GM12878 (cell line): ENCODE measurements around the gene DCTN5. TPM values are rescaled to one million over a fixed set of nuclear protein-coding genes. Genes with fewer than 3 reads are reported as not detected.

Experiments used
- ATAC-seq: fragments of 200-7000 bp; cut with Tn5 transposase; 3 replicates; pipeline ENCODE4 v1.9.1; 2020; ENCODE audit warnings: mild to moderate bottlenecking, moderate library complexity
- BruUV-seq: library from RNA; stranded (reverse); fragments of 400-500 nt; replicated peaks from 2 replicates; lab custom pipeline; 2021; lab: Mats Ljungman, UMichigan
- CTCF ChIA-PET: fragments of 300-600 bp; sonication (Branson Sonifier 250); formaldehyde crosslinking; extraction: SDS; loops from one replicate; lab custom pipeline; 2021; ENCODE audit warnings: inconsistent platforms; lab: Yijun Ruan, JAX
- POLR2A ChIA-PET: fragments of 350-600 bp; formaldehyde crosslinking; extraction: SDS; loops from one replicate; lab custom pipeline; 2021; ENCODE audit warnings: inconsistent platforms; lab: Charles Lee
- RAD21 ChIA-PET: fragments of 300-600 bp; sonication (Branson Sonifier 250); formaldehyde crosslinking; loops from one replicate; lab custom pipeline; 2023; ENCODE audit warnings: antibody characterized with exemption; ENCODE audit not compliant: unreplicated experiment; lab: Charles Lee
- SMC1A ChIA-PET: fragments of 300-600 bp; sonication (Branson Sonifier 250); formaldehyde crosslinking; loops from one replicate; lab custom pipeline; 2023; ENCODE audit not compliant: unreplicated experiment, uncharacterized antibody; lab: Charles Lee
- DNase-seq: peaks from one replicate; pipeline ENCODE4 v3.0.0-alpha.2; 2011; ENCODE audit warnings: low read depth, low spot score
- FAIRE-seq: peaks from 3 replicates; lab custom pipeline; 2011; peaks lifted over from hg19 to GRCh38; lab: Jason Lieb, UNC
- H2AFZ ChIP-seq: 2 replicates; pipeline ENCODE4 v1.6.0; 2011; ENCODE audit warnings: low read depth, low read length, control low read depth; ENCODE audit not compliant: control insufficient read depth
- H3K27ac ChIP-seq: 2 replicates; pipeline ENCODE4 v1.5.1; 2011; ENCODE audit warnings: control low read depth; ENCODE audit not compliant: control insufficient read depth, insufficient read depth
- H3K27me3 ChIP-seq, 2 experiments: replicated peaks in 1 of 2; 2 replicates each; pipeline versions ENCODE4 v1.6.0 to v1.6.1; 2011; ENCODE audit warnings: low read length in 1 of 2; ENCODE audit not compliant: control insufficient read depth in 2 of 2, insufficient read depth in 2 of 2
- H3K36me3 ChIP-seq, 2 experiments: 2 replicates each; pipeline ENCODE4 v1.5.1; 2011; ENCODE audit warnings: low read length in 1 of 2; ENCODE audit not compliant: control insufficient read depth in 2 of 2, insufficient read depth in 2 of 2
- H3K4me1 ChIP-seq: 2 replicates; pipeline ENCODE4 v1.6.1; 2011; ENCODE audit warnings: mild to moderate bottlenecking, low read length, moderate library complexity, mixed read lengths; ENCODE audit not compliant: control insufficient read depth, insufficient read depth
- H3K4me2 ChIP-seq: 2 replicates; pipeline ENCODE4 v1.6.0; 2011; ENCODE audit warnings: control low read depth; ENCODE audit not compliant: control insufficient read depth, insufficient read depth
- H3K4me3 ChIP-seq: fragments of 200-600 bp; sonication (generic); 2 replicates; pipeline ENCODE4 v1.5.1; 2016
- H3K79me2 ChIP-seq: 2 replicates; pipeline ENCODE4 v1.6.0; 2011; ENCODE audit warnings: low read length; ENCODE audit not compliant: control insufficient read depth, insufficient read depth
- H3K9ac ChIP-seq: 2 replicates; pipeline ENCODE4 v1.8.0; 2011; ENCODE audit warnings: low read length, control low read depth, mixed read lengths; ENCODE audit not compliant: control insufficient read depth, insufficient read depth
- H3K9me3 ChIP-seq: replicated peaks from 3 replicates; pipeline ENCODE4 v1.5.1; 2011; ENCODE audit warnings: mild to moderate bottlenecking, low read length; ENCODE audit not compliant: control insufficient read depth, insufficient read depth
- H4K20me1 ChIP-seq: 2 replicates; pipeline ENCODE4 v1.6.0; 2011; ENCODE audit not compliant: control insufficient read depth, insufficient read depth
- BCL3 ChIP-seq: IDR thresholded peaks from 2 replicates; pipeline ENCODE4 v1.6.1; 2011; ENCODE audit warnings: borderline replicate concordance, low read depth, mild to moderate bottlenecking, moderate library complexity, low read length; ENCODE audit not compliant: insufficient read depth, poor library complexity, severe bottlenecking
- DPF2 ChIP-seq: fragments of 450-650 bp; IDR thresholded peaks from 2 replicates; pipeline ENCODE4 v1.6.1; 2017; ENCODE audit warnings: mild to moderate bottlenecking
- EED ChIP-seq: sonication (generic); IDR thresholded peaks from 2 replicates; pipeline ENCODE4 v1.6.1; 2016; ENCODE audit warnings: antibody characterized with exemption, low read depth
- ELK1 ChIP-seq: IDR thresholded peaks from 2 replicates; pipeline ENCODE4 v1.6.1; 2012; ENCODE audit warnings: low read depth, low read length, improper control_type of control experiment
- EP300 ChIP-seq, 2 experiments: fragments of 150-350 bp in 1 of 2; IDR thresholded peaks; 2 replicates each; pipeline ENCODE4 v1.6.1; 2011 to 2012; ENCODE audit warnings: low read depth in 2 of 2, low read length in 2 of 2, borderline replicate concordance in 1 of 2, improper control_type of control experiment in 1 of 2, inconsistent platforms in 1 of 2; ENCODE audit not compliant: control insufficient read depth in 1 of 2
- ETV6 ChIP-seq, 2 experiments: fragments of 450-650 bp in 1 of 2; IDR thresholded peaks in 1 of 2; conservative IDR thresholded peaks in 1 of 2; 2 replicates each; pipeline ENCODE4 v1.6.1; 2014; ENCODE audit warnings: antibody characterized with exemption in 1 of 2, borderline replicate concordance in 1 of 2, low read depth in 1 of 2, mild to moderate bottlenecking in 1 of 2, moderate library complexity in 1 of 2
- IRF4 ChIP-seq: IDR thresholded peaks from 2 replicates; pipeline ENCODE4 v1.6.1; 2011; ENCODE audit warnings: low read depth, low read length
- LARP7 ChIP-seq: fragments of 450-650 bp; IDR thresholded peaks from 2 replicates; pipeline ENCODE4 v1.6.1; 2017; ENCODE audit warnings: mild to moderate bottlenecking
- PBX3 ChIP-seq: IDR thresholded peaks from 2 replicates; pipeline ENCODE4 v1.6.1; 2011; ENCODE audit warnings: mild to moderate bottlenecking, low read depth, low read length, moderate library complexity; ENCODE audit not compliant: insufficient replicate concordance
- POLR2A ChIP-seq: IDR thresholded peaks from 2 replicates; pipeline ENCODE4 v1.6.1; 2011; ENCODE audit warnings: low read depth, mild to moderate bottlenecking, low read length
- SMC3 ChIP-seq: IDR thresholded peaks from 2 replicates; pipeline ENCODE4 v1.6.1; 2011; ENCODE audit warnings: low read length, improper control_type of control experiment, borderline replicate concordance
- ZSCAN29 ChIP-seq: fragments of 450-650 bp; IDR thresholded peaks from 2 replicates; pipeline ENCODE4 v1.6.1; 2017; ENCODE audit warnings: mild to moderate bottlenecking, moderate library complexity
- WGBS: methylation state at CpG from one replicate; pipeline ENCODE4 v1.1.6; 2016; ENCODE audit warnings: low lambda C conversion rate; ENCODE audit not compliant: insufficient replicate concordance, insufficient coverage; ENCODE audit errors: missing lambda C conversion rate; 5-methylcytosine and 5-hydroxymethylcytosine counted together
- in situ Hi-C: fragments of 300-500 bp; cut with MboI; formaldehyde crosslinking; loops from 9 replicates; pipeline ENCODE4 v1.14.3; 2018; ENCODE audit warnings: mixed read lengths
- intact Hi-C: fragments of 100-400 bp; cut with micrococcal nuclease; formaldehyde crosslinking; loops from one replicate; pipeline ENCODE4 v1.14.2; 2022; ENCODE audit not compliant: unreplicated experiment
- polyA plus RNA-seq, 11 experiments: library from polyadenylated mRNA; depleted of rRNA in 4 of 11; unstranded in 6 of 11; stranded (reverse) in 5 of 11; fragments of >200 nt; fragmentation: Nextera tagmentation in 4 of 11; fragmentation: Illumina TruSeq in 1 of 11; extraction: Ambion mirVana in 4 of 11; extraction: Trizol in 1 of 11; gene quantifications; 1 replicate in 1 of 11; 2 replicates in 10 of 11; pipeline versions ENCODE4 v1.2.1 to v1.2.3, GENCODE V29; 2011 to 2016; ENCODE audit warnings: inconsistent platforms in 2 of 11, missing spikeins in 2 of 11, low read depth in 1 of 11
- total RNA-seq, 4 experiments: library from RNA; depleted of rRNA in 3 of 4; stranded (reverse); fragments of >200 nt in 3 of 4; fragmentation: Illumina TruSeq in 1 of 4; extraction: Trizol in 1 of 4; gene quantifications; 2 replicates each; pipeline versions ENCODE4 v1.2.1 to v1.2.3, GENCODE V29; 2013 to 2021

Gene DCTN5
- total and polyA plus RNA-seq, 10 of the 15 experiments (the other 5 are each of a cell fraction or from before 2014, with no cell fraction given), result 49.1 to 153 (median 81.4) TPM

GRCh38 chr16:23690771-23691482 is 49.7 kb downstream of the DCTN5 start:
- H3K4me2 ChIP-seq, result no peak overlapping the region
- no peak for DNase-seq
- TF ChIP-seq EP300 (IDR thresholded peaks at IDR 0.05; ENCODE audit: borderline replicate concordance in 1 of 2, control insufficient read depth in 1 of 2, low read depth in 2 of 2, low read length in 2 of 2), result no peak
- TF ChIP-seq POLR2A, result peak; percentile 44; the same call in 1 of the 2 replicates
- H3K27ac ChIP-seq, result no peak overlapping the region
- RAD21 ChIA-PET, result no interaction called here
- no peak for FAIRE-seq
- intact Hi-C loops (no loop called here), in situ Hi-C loops (no loop called here)
- H3K4me1 ChIP-seq, result no peaks in the 10 kb centered on the region
- no peak overlapping the region for H3K9ac ChIP-seq
- H3K79me2 ChIP-seq, result no peaks in the 10 kb centered on the region
- no peaks in the 10 kb centered on the region for H3K9me3 ChIP-seq
- BruUV-seq, result no TSS peak
- H2AFZ ChIP-seq, result no peak overlapping the region
- ATAC-seq, result no peak
- WGBS, result 94% methylated on average over 19 of the region's 25 CpGs
- SMC1A ChIA-PET, result no interaction called here
- H3K36me3 ChIP-seq, result peaks cover 19 to 29% of the 10 kb centered on the region in 2 experiments
- no peaks in the 10 kb centered on the region for H3K27me3 ChIP-seq
- no peaks in the 10 kb centered on the region for H4K20me1 ChIP-seq
- POLR2A ChIA-PET, result no interaction called here
- CTCF ChIA-PET, result no interaction called here
- H3K4me3 ChIP-seq, result no peak overlapping the region

- no peak overlapping the region for H3K4me2 ChIP-seq
- in situ Hi-C loops (no loop called here), intact Hi-C loops (no loop called here)
- ChIA-PET CTCF (no interaction called here), SMC1A (no interaction called here), RAD21 (no interaction called here), POLR2A (interaction anchor here (1.0 kb wide), 1 partner anchor 9 kb away, joined by 3 read pairs; no protein-coding TSS in a partner anchor)
- FAIRE-seq (no peak), DNase-seq (no peak), ATAC-seq (no peak)
- no peaks in the 10 kb centered on the region for H4K20me1 ChIP-seq
- H2AFZ ChIP-seq, result no peak overlapping the region
- WGBS, result 88% methylated on average over 10 of the region's 10 CpGs
- H3K4me3 ChIP-seq, result no peak overlapping the region
- H3K27me3 ChIP-seq, result no peaks in the 10 kb centered on the region
- H3K4me1 ChIP-seq, result no peaks in the 10 kb centered on the region
- peaks cover 14 to 29% of the 10 kb centered on the region in 2 experiments; a peak in 3 of 4 replicates for H3K36me3 ChIP-seq
- H3K27ac ChIP-seq, result no peak overlapping the region
- no peaks in the 10 kb centered on the region for H3K9me3 ChIP-seq
- no peaks in the 10 kb centered on the region for H3K79me2 ChIP-seq
- BruUV-seq, result no TSS peak
- H3K9ac ChIP-seq, result no peak overlapping the region
- peak; percentile 79 for TF ChIP-seq BCL3
- no peak for TF ChIP-seq ELK1
- TF ChIP-seq LARP7, result no peak
- no peak for TF ChIP-seq SMC3
- peak; percentile 41 for TF ChIP-seq PBX3
- TF ChIP-seq IRF4, result no peak
- no peak for TF ChIP-seq ZSCAN29
- TF ChIP-seq ETV6 (conservative IDR thresholded peaks at IDR 0.05 in 1 of 2, IDR thresholded peaks at IDR 0.05 in 1 of 2; ENCODE audit: borderline replicate concordance in 1 of 2, low read depth in 1 of 2), result no peak
- TF ChIP-seq DPF2, result no peak
- TF ChIP-seq EED, result no peak
These were observed 50.4 kb downstream of the DCTN5 start for GRCh38 chr16:23691483-23692189.
